Tibial nerve (tissue), 3 donors: ENCODE results near the gene TINAG.

Experiments
- CTCF ChIP-seq, 5 experiments: fragments of 200-600 bp in 3 of 5; fragments of 450-650 bp in 2 of 5; sonication (generic) in 3 of 5; IDR thresholded peaks; one replicate each; pipeline ENCODE4 v1.5.1; 2016 to 2019; ENCODE audit warnings: antibody characterized with exemption in 5 of 5, mild to moderate bottlenecking in 3 of 5, moderate library complexity in 2 of 5
- POLR2A ChIP-seq, 2 donors: fragments of 450-650 bp; IDR thresholded peaks; one replicate each; pipeline ENCODE4 v1.6.1; 2017; ENCODE audit warnings: antibody characterized with exemption in 2 of 2, mild to moderate bottlenecking in 2 of 2, moderate library complexity in 2 of 2

GRCh38 chr6:54426995-54427394, 118.8 kb downstream of the TINAG start:
- TF ChIP-seq CTCF (IDR thresholded peaks at IDR 0.05) = no peak
- no peak for TF ChIP-seq POLR2A (IDR thresholded peaks at IDR 0.05)
